NCI-H510A (cell line): ENCODE measurements around the gene ANKRD33.
A peak's percentile ranks its signal among the peaks of the same experiment; 100 is the strongest.

ENCODE experiments used
- DNase-seq: peaks from one replicate; lab custom pipeline; 2025; lab: John Stamatoyannopoulos, UW

The ANKRD33 gene

GRCh38 chr12:51862947-51863346 is 25.0 kb upstream of the ANKRD33 start:
- DNase-seq: no peak

- no peak for DNase-seq
Measured at GRCh38 chr12:51863363-51863932, 24.5 kb upstream of the ANKRD33 start.

- peak; percentile 55 for DNase-seq
Measured at GRCh38 chr12:51863933-51864832, 23.7 kb upstream of the ANKRD33 start.

GRCh38 chr12:51864833-51865670 is 22.9 kb upstream of the ANKRD33 start:
- DNase-seq: no peak

- no peak for DNase-seq
Measured at GRCh38 chr12:51865757-51866270, 22.1 kb upstream of the ANKRD33 start.

- no peak for DNase-seq
Measured at GRCh38 chr12:51866324-51866723, 21.6 kb upstream of the ANKRD33 start.

GRCh38 chr12:51866762-51867161 is 21.1 kb upstream of the ANKRD33 start:
- DNase-seq: no peak

- DNase-seq: no peak
Measured at GRCh38 chr12:51867371-51867770, 20.5 kb upstream of the ANKRD33 start.

GRCh38 chr12:51867796-51868428 is 20.0 kb upstream of the ANKRD33 start:
- DNase-seq: no peak

- DNase-seq: peak; percentile 28
Measured at GRCh38 chr12:51868821-51869495, 18.9 kb upstream of the ANKRD33 start.

GRCh38 chr12:51869496-51869865 is 18.4 kb upstream of the ANKRD33 start:
- DNase-seq: no peak

GRCh38 chr12:51869931-51870330 is 18.0 kb upstream of the ANKRD33 start:
- DNase-seq: no peak

GRCh38 chr12:51870504-51870903 is 17.4 kb upstream of the ANKRD33 start:
- no peak for DNase-seq

GRCh38 chr12:51871126-51871525 is 16.8 kb upstream of the ANKRD33 start:
- DNase-seq: no peak

GRCh38 chr12:51871918-51872688 is 15.8 kb upstream of the ANKRD33 start:
- no peak for DNase-seq

- no peak for DNase-seq
Measured at GRCh38 chr12:51872689-51872981, 15.3 kb upstream of the ANKRD33 start.

GRCh38 chr12:51873251-51873994 is 14.5 kb upstream of the ANKRD33 start:
- no peak for DNase-seq

GRCh38 chr12:51874000-51874399 is 13.9 kb upstream of the ANKRD33 start:
- DNase-seq: no peak

GRCh38 chr12:51874486-51874885 is 13.4 kb upstream of the ANKRD33 start:
- no peak for DNase-seq

GRCh38 chr12:51879102-51879501 is 8.8 kb upstream of the ANKRD33 start:
- no peak for DNase-seq
